K562 (cell line): ENCODE measurements around the gene ETS2. TPM values are rescaled to one million over a fixed set of nuclear protein-coding genes. Genes with fewer than 3 reads are reported as not detected.

Experiments
- FOXA1 ChIP-seq: fragments of 450-650 bp; IDR thresholded peaks from 2 replicates; pipeline ENCODE4 v1.6.1; 2016; ENCODE audit warnings: mild to moderate bottlenecking, borderline replicate concordance
- HNRNPK ChIP-seq: fragments of 200-400 bp; formaldehyde crosslinking; IDR thresholded peaks from one replicate; pipeline ENCODE4 v1.6.1; 2018; ENCODE audit warnings: mild to moderate bottlenecking, low read depth, low read length; ENCODE audit not compliant: poor library complexity, severe bottlenecking
- KLF13 ChIP-seq: fragments of 450-650 bp; IDR thresholded peaks from 2 replicates; pipeline ENCODE4 v1.6.1; 2016; ENCODE audit warnings: missing genetic modification characterization, low read depth, mild to moderate bottlenecking, missing compliant biosample characterization, moderate library complexity, borderline replicate concordance
- NCOA1 ChIP-seq: fragments of 450-650 bp; IDR thresholded peaks from 2 replicates; pipeline ENCODE4 v1.6.1; 2016; ENCODE audit warnings: low read depth
- ZNF592 ChIP-seq: fragments of 450-650 bp; IDR thresholded peaks from 2 replicates; pipeline ENCODE4 v1.6.1; 2017; ENCODE audit warnings: antibody characterized with exemption, mild to moderate bottlenecking
- ZNF766 ChIP-seq: fragments of 200-800 bp; sonication (Bioruptor generic); conservative IDR thresholded peaks from 2 replicates; pipeline ENCODE4 v1.6.1; 2016; ENCODE audit warnings: missing genetic modification characterization, missing compliant biosample characterization
- polyA plus RNA-seq, 8 experiments: library from polyadenylated mRNA; depleted of rRNA in 4 of 8; stranded (reverse) in 5 of 8; unstranded in 3 of 8; fragments of >200 nt; fragmentation: Nextera tagmentation in 2 of 8; fragmentation: Illumina TruSeq in 1 of 8; extraction: Ambion mirVana in 2 of 8; extraction: Trizol in 1 of 8; gene quantifications; 2 replicates each; pipeline versions ENCODE4 v1.2.1 to v1.2.3, GENCODE V29; 2011 to 2014; ENCODE audit warnings: inconsistent platforms in 1 of 8, missing spikeins in 1 of 8
- total RNA-seq, 7 experiments: library from RNA; depleted of rRNA in 6 of 7; stranded (reverse); fragments of >200 nt in 6 of 7; fragmentation: Illumina TruSeq in 2 of 7; extraction: Trizol in 2 of 7; gene quantifications; 2 replicates each; pipeline versions ENCODE4 v1.2.1 to v1.2.3, GENCODE V29; 2011 to 2021; ENCODE audit warnings: low replicate concordance in 1 of 7
- TF ChIP-seq, protein P1 (sequence below): sonication (generic); formaldehyde crosslinking; IDR thresholded peaks from 2 replicates; pipeline ENCODE4 v1.8.1; 2023; ENCODE audit warnings: missing genetic modification reagents, mild to moderate bottlenecking, borderline replicate concordance
- TF ChIP-seq, protein P2 (sequence below): fragments of 250-450 bp; sonication (Bioruptor Pico); IDR thresholded peaks from 2 replicates; pipeline ENCODE4 v1.4.0; 2020; ENCODE audit warnings: mild to moderate bottlenecking, moderate library complexity
- TF ChIP-seq, protein P3 (sequence below), 3 experiments: IDR thresholded peaks in 2 of 3; conservative IDR thresholded peaks in 1 of 3; 2 replicates each; pipeline ENCODE4 v1.5.1; 2011 to 2012; ENCODE audit warnings: low read length in 3 of 3, mild to moderate bottlenecking in 3 of 3, control low read depth in 2 of 3, improper control_type of control experiment in 1 of 3, inconsistent platforms in 1 of 3, low read depth in 1 of 3, mixed read lengths in 1 of 3, moderate library complexity in 1 of 3; ENCODE audit not compliant: insufficient read depth in 2 of 3

ETS2 gene
- total and polyA plus RNA-seq, 9 of the 15 experiments (the other 6 are each of a cell fraction or from before 2014, with no cell fraction given): 1.7 to 24.4 (median 12.2) TPM

- TF ChIP-seq ZNF592 (no peak), KLF13 (tag) (no peak), ZNF766 (CRISPR knock-in tag) (0 out of 2 replicates have a peak, but pooled peaks have one; percentile 47), FOXA1 (no peak), NCOA1 (no peak), HNRNPK (no peak)
- TF ChIP-seq, protein P1, sequence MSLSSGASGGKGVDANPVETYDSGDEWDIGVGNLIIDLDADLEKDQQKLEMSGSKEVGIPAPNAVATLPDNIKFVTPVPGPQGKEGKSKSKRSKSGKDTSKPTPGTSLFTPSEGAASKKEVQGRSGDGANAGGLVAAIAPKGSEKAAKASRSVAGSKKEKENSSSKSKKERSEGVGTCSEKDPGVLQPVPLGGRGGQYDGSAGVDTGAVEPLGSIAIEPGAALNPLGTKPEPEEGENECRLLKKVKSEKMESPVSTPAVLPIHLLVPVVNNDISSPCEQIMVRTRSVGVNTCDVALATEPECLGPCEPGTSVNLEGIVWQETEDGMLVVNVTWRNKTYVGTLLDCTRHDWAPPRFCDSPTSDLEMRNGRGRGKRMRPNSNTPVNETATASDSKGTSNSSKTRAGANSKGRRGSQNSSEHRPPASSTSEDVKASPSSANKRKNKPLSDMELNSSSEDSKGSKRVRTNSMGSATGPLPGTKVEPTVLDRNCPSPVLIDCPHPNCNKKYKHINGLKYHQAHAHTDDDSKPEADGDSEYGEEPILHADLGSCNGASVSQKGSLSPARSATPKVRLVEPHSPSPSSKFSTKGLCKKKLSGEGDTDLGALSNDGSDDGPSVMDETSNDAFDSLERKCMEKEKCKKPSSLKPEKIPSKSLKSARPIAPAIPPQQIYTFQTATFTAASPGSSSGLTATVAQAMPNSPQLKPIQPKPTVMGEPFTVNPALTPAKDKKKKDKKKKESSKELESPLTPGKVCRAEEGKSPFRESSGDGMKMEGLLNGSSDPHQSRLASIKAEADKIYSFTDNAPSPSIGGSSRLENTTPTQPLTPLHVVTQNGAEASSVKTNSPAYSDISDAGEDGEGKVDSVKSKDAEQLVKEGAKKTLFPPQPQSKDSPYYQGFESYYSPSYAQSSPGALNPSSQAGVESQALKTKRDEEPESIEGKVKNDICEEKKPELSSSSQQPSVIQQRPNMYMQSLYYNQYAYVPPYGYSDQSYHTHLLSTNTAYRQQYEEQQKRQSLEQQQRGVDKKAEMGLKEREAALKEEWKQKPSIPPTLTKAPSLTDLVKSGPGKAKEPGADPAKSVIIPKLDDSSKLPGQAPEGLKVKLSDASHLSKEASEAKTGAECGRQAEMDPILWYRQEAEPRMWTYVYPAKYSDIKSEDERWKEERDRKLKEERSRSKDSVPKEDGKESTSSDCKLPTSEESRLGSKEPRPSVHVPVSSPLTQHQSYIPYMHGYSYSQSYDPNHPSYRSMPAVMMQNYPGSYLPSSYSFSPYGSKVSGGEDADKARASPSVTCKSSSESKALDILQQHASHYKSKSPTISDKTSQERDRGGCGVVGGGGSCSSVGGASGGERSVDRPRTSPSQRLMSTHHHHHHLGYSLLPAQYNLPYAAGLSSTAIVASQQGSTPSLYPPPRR (CRISPR knock-in tag): no peak
- TF ChIP-seq, protein P2, sequence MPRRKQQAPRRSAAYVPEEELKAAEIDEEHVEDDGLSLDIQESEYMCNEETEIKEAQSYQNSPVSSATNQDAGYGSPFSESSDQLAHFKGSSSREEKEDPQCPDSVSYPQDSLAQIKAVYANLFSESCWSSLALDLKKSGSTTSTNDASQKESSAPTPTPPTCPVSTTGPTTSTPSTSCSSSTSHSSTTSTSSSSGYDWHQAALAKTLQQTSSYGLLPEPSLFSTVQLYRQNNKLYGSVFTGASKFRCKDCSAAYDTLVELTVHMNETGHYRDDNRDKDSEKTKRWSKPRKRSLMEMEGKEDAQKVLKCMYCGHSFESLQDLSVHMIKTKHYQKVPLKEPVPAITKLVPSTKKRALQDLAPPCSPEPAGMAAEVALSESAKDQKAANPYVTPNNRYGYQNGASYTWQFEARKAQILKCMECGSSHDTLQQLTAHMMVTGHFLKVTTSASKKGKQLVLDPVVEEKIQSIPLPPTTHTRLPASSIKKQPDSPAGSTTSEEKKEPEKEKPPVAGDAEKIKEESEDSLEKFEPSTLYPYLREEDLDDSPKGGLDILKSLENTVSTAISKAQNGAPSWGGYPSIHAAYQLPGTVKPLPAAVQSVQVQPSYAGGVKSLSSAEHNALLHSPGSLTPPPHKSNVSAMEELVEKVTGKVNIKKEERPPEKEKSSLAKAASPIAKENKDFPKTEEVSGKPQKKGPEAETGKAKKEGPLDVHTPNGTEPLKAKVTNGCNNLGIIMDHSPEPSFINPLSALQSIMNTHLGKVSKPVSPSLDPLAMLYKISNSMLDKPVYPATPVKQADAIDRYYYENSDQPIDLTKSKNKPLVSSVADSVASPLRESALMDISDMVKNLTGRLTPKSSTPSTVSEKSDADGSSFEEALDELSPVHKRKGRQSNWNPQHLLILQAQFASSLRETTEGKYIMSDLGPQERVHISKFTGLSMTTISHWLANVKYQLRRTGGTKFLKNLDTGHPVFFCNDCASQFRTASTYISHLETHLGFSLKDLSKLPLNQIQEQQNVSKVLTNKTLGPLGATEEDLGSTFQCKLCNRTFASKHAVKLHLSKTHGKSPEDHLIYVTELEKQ (CRISPR knock-in tag): no peak
- TF ChIP-seq, protein P3, sequence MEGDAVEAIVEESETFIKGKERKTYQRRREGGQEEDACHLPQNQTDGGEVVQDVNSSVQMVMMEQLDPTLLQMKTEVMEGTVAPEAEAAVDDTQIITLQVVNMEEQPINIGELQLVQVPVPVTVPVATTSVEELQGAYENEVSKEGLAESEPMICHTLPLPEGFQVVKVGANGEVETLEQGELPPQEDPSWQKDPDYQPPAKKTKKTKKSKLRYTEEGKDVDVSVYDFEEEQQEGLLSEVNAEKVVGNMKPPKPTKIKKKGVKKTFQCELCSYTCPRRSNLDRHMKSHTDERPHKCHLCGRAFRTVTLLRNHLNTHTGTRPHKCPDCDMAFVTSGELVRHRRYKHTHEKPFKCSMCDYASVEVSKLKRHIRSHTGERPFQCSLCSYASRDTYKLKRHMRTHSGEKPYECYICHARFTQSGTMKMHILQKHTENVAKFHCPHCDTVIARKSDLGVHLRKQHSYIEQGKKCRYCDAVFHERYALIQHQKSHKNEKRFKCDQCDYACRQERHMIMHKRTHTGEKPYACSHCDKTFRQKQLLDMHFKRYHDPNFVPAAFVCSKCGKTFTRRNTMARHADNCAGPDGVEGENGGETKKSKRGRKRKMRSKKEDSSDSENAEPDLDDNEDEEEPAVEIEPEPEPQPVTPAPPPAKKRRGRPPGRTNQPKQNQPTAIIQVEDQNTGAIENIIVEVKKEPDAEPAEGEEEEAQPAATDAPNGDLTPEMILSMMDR (IDR thresholded peaks at IDR 0.05 in 2 of 3, conservative IDR thresholded peaks at IDR 0.05 in 1 of 3; ENCODE audit: insufficient read depth in 2 of 3, low read depth in 1 of 3, low read length in 3 of 3): no peak
Measured at GRCh38 chr21:38837806-38838461, 32.2 kb downstream of the ETS2 start (continued).
